Vagina (tissue), 2 donors: ENCODE data around the gene MYO1F.

ENCODE experiments used
- POLR2A ChIP-seq, 2 donors: fragments of 450-650 bp; IDR thresholded peaks; one replicate each; pipeline ENCODE4 v1.6.1; 2017; ENCODE audit warnings: antibody characterized with exemption in 2 of 2, mild to moderate bottlenecking in 2 of 2, moderate library complexity in 2 of 2
- POLR2AphosphoS5 ChIP-seq, 2 donors: sonication (generic); formaldehyde crosslinking; IDR thresholded peaks; one replicate each; pipeline ENCODE4 v1.9.0; 2017; ENCODE audit warnings: antibody characterized with exemption in 2 of 2, mild to moderate bottlenecking in 2 of 2, low read depth in 1 of 2; ENCODE audit not compliant: insufficient read depth in 1 of 2
- TF ChIP-seq, protein P1 (sequence below), 3 experiments: fragments of 450-650 bp in 2 of 3; fragments of 200-600 bp in 1 of 3; sonication (generic) in 1 of 3; IDR thresholded peaks; one replicate each; pipeline ENCODE4 v1.5.1; 2017 to 2019; ENCODE audit warnings: antibody characterized with exemption in 3 of 3, mild to moderate bottlenecking in 2 of 3, moderate library complexity in 2 of 3

DNA sequence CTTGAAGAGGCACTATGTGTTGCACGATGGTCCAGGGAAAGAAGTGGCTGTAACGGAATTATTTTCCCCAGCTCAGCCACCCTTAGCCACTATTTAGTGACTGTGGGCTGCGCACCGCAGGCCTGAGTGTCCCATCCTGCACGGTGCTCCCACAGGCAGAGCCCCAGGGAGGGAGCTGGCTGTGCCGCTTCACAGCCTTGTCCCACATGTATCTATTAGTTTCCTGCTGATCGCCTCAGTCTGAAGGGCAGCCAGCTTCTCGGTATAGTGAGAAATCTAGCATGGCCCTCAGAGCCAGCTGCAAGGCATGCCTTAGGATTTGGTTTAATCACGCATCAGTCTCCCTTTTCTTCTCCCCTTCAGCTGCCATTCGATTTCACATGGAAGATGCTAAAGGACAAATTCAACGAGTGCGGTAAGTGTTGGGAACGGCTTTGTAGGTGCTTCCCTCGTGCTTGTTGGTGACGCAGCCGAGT, 90.5 kb downstream of the MYO1F start:
- TF ChIP-seq, protein P1, sequence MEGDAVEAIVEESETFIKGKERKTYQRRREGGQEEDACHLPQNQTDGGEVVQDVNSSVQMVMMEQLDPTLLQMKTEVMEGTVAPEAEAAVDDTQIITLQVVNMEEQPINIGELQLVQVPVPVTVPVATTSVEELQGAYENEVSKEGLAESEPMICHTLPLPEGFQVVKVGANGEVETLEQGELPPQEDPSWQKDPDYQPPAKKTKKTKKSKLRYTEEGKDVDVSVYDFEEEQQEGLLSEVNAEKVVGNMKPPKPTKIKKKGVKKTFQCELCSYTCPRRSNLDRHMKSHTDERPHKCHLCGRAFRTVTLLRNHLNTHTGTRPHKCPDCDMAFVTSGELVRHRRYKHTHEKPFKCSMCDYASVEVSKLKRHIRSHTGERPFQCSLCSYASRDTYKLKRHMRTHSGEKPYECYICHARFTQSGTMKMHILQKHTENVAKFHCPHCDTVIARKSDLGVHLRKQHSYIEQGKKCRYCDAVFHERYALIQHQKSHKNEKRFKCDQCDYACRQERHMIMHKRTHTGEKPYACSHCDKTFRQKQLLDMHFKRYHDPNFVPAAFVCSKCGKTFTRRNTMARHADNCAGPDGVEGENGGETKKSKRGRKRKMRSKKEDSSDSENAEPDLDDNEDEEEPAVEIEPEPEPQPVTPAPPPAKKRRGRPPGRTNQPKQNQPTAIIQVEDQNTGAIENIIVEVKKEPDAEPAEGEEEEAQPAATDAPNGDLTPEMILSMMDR (IDR thresholded peaks at IDR 0.05), result no peak
- TF ChIP-seq POLR2A (IDR thresholded peaks at IDR 0.05), result no peak
- no peak for TF ChIP-seq POLR2AphosphoS5 (IDR thresholded peaks at IDR 0.05; ENCODE audit: insufficient read depth in 1 of 2, low read depth in 1 of 2)
